GM23248 (cell line): ENCODE measurements around the gene NOXRED1. TPM values are rescaled to one million over a fixed set of nuclear protein-coding genes. Genes with fewer than 3 reads are reported as not detected.

ENCODE experiments used
- DNase-seq: peaks from one replicate; pipeline ENCODE4 v3.0.0-alpha.2; 2015
- H2AFZ ChIP-seq: fragments of 200-600 bp; sonication (generic); 2 replicates; pipeline ENCODE4 v1.6.1; 2016; ENCODE audit warnings: antibody characterized with exemption
- H3F3A ChIP-seq: fragments of 200-600 bp; sonication (generic); 2 replicates; pipeline ENCODE4 v1.6.1; 2016; ENCODE audit warnings: mild to moderate bottlenecking, antibody characterized with exemption, mixed run types; ENCODE audit not compliant: insufficient read depth
- H3K27ac ChIP-seq: fragments of 200-600 bp; sonication (generic); 2 replicates; pipeline ENCODE4 v1.5.1; 2016; ENCODE audit warnings: mild to moderate bottlenecking
- H3K27me3 ChIP-seq: fragments of 200-600 bp; sonication (generic); replicated peaks from 2 replicates; pipeline ENCODE4 v1.6.1; 2016; ENCODE audit warnings: mild to moderate bottlenecking; ENCODE audit not compliant: insufficient read depth
- H3K36me3 ChIP-seq: fragments of 200-600 bp; sonication (generic); 2 replicates; pipeline ENCODE4 v1.6.1; 2016; ENCODE audit warnings: low read depth, mild to moderate bottlenecking
- H3K4me1 ChIP-seq: fragments of 200-600 bp; sonication (generic); 2 replicates; pipeline ENCODE4 v1.6.1; 2016; ENCODE audit warnings: mild to moderate bottlenecking; ENCODE audit not compliant: insufficient read depth
- H3K4me2 ChIP-seq: fragments of 200-600 bp; sonication (generic); one replicate; pipeline ENCODE4 v1.6.1; 2016; ENCODE audit warnings: mild to moderate bottlenecking; ENCODE audit not compliant: unreplicated experiment
- H3K4me3 ChIP-seq: fragments of 200-600 bp; sonication (generic); 2 replicates; pipeline ENCODE4 v1.5.1; 2016; ENCODE audit warnings: mild to moderate bottlenecking
- H3K79me2 ChIP-seq: fragments of 200-600 bp; sonication (generic); 2 replicates; pipeline ENCODE4 v1.6.1; 2016; ENCODE audit warnings: mild to moderate bottlenecking; ENCODE audit not compliant: insufficient read depth
- H3K9ac ChIP-seq: fragments of 200-600 bp; sonication (generic); 2 replicates; pipeline ENCODE4 v1.6.1; 2016; ENCODE audit warnings: mild to moderate bottlenecking
- H3K9me2 ChIP-seq: fragments of 200-600 bp; sonication (generic); 2 replicates; pipeline ENCODE4 v1.6.1; 2016; ENCODE audit warnings: mixed run types, mild to moderate bottlenecking, moderate library complexity; ENCODE audit not compliant: insufficient read depth
- H3K9me3 ChIP-seq: fragments of 200-600 bp; sonication (generic); one replicate; pipeline ENCODE4 v1.6.1; 2017; ENCODE audit warnings: low read depth
- H4K20me1 ChIP-seq: fragments of 200-600 bp; sonication (generic); 2 replicates; pipeline ENCODE4 v1.6.0; 2016; ENCODE audit not compliant: insufficient read depth
- EZH2 ChIP-seq: fragments of 200-600 bp; sonication (generic); IDR thresholded peaks from 2 replicates; pipeline ENCODE4 v1.6.1; 2018; ENCODE audit warnings: antibody characterized with exemption, mild to moderate bottlenecking; ENCODE audit not compliant: insufficient read depth, poor library complexity, severe bottlenecking
- EZH2phosphoT487 ChIP-seq: fragments of 200-600 bp; sonication (generic); IDR thresholded peaks from 2 replicates; pipeline ENCODE4 v1.6.1; 2018; ENCODE audit warnings: antibody characterized with exemption, moderate library complexity, mild to moderate bottlenecking, low read depth; ENCODE audit not compliant: insufficient read depth
- WGBS, 2 experiments: methylation state at CpG; one replicate each; pipeline ENCODE4 v1.1.6; 2015 to 2017; ENCODE audit warnings: low lambda C conversion rate in 2 of 2, low coverage in 1 of 2; ENCODE audit errors: missing lambda C conversion rate in 2 of 2; 5-methylcytosine and 5-hydroxymethylcytosine counted together
- in situ Hi-C: fragments of 300-500 bp; cut with MboI; formaldehyde crosslinking; loops from 2 replicates; pipeline ENCODE4 v1.15.0; 2020
- polyA plus RNA-seq: library from polyadenylated mRNA; unstranded; fragments of >200 nt; fragmentation: Nextera tagmentation; extraction: Ambion mirVana; gene quantifications from 2 replicates; pipeline ENCODE4 v1.2.1, GENCODE V29; 2016
- total RNA-seq: library from RNA; depleted of rRNA; stranded (reverse); fragments of >200 nt; shearing (Covaris generic); gene quantifications from 2 replicates; pipeline ENCODE4 v1.2.3, GENCODE V29; 2014; rRNA removed

The NOXRED1 gene
- not detected in 2 replicates for total RNA-seq
- 0.10 and 0.31 TPM in 2 replicates for polyA plus RNA-seq

DNA sequence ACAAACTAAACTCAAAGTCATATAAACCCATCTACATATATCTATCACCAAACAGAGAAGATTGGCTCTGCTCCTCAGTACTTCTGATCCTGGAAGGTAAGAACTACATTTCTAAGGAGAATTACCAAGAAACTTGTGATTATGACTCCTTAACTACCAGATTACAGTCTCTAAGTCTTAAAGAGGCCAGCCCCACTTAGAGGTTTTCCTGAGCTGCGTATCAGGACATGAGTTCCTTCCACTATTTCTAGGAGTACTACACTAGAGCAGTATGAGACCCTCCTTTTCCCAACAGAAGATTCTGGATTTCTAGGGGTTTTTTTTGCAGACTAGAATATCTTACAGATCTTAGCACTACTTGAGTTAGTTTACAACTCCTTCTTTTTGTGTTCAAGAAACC, at the start of gene NOXRED1:
Gene NOXRED1, minus strand, starts transcription at position 101 of the 400 bp plus-strand sequence. CDS start 634 bp downstream, outside the sequence.
- Histone ChIP-seq H3K9me3 (no peaks in the 10 kb centered on the region), H3K9me2 (no peaks in the 10 kb centered on the region), H3K36me3 (peaks cover 18% of the 10 kb centered on the region; the same call in 1 of the 2 replicates), H2AFZ (no peak within 1 kb of the TSS), H3K79me2 (no peaks in the 10 kb centered on the region), H3K4me2 (no peak within 1 kb of the TSS), H3K9ac (no peak within 1 kb of the TSS), H4K20me1 (no peaks in the 10 kb centered on the region), H3K27ac (no peak within 1 kb of the TSS), H3F3A (no peaks in the 10 kb centered on the region), H3K4me3 (no peak within 1 kb of the TSS), H3K4me1 (no peaks in the 10 kb centered on the region), H3K27me3 (no peaks in the 10 kb centered on the region)
- no peak for TF ChIP-seq EZH2
- in situ Hi-C loops: no loop called here
- no peak for DNase-seq
- 97% methylated on average over 1 of the region's 1 CpG for whole genome bisulfite sequencing, 2 experiments

- Histone ChIP-seq H3K4me2 (no peak overlapping the region), H3K27me3 (peaks cover 8% of the 10 kb centered on the region; the same call in 1 of the 2 replicates), H3K9me3 (no peaks in the 10 kb centered on the region), H3K9ac (no peak overlapping the region), H4K20me1 (no peaks in the 10 kb centered on the region), H3K4me3 (no peak overlapping the region), H3F3A (0 out of 2 replicates have a peak, but pooled peaks cover 11% of the 10 kb centered on the region), H3K36me3 (peaks cover 25% of the 10 kb centered on the region; the same call in 1 of the 2 replicates), H3K4me1 (no peaks in the 10 kb centered on the region), H2AFZ (no peak overlapping the region), H3K27ac (no peak overlapping the region), H3K9me2 (no peaks in the 10 kb centered on the region), H3K79me2 (no peaks in the 10 kb centered on the region)
- TF ChIP-seq EZH2 (no peak), EZH2phosphoT487 (no peak)
- 46 to 58% methylated on average over 5 of the region's 5 CpGs for WGBS, 2 experiments
- no peak for DNase-seq
- in situ Hi-C loops: no loop called here
Observed at GRCh38 chr14:77470224-77470870, 47.0 kb upstream of the NOXRED1 start.

GRCh38 chr14:77469539-77469938, 46.2 kb upstream of the NOXRED1 start:
- in situ Hi-C loops: loop anchor here (10.0 kb wide), 1 partner anchor 235 kb away; the partner anchor contains the start of genes ALKBH1 and SLIRP
- DNase-seq: no peak
- H3K79me2 ChIP-seq: no peaks in the 10 kb centered on the region
- H4K20me1 ChIP-seq: no peaks in the 10 kb centered on the region
- peaks cover 33% of the 10 kb centered on the region; the same call in 1 of the 2 replicates for H3K36me3 ChIP-seq
- no peak overlapping the region for H2AFZ ChIP-seq
- no peaks in the 10 kb centered on the region for H3K9me2 ChIP-seq
- no peaks in the 10 kb centered on the region for H3K4me1 ChIP-seq
- 91 to 100% methylated on average over 1 of the region's 1 CpG for WGBS, 2 experiments
- no peak overlapping the region for H3K9ac ChIP-seq
- TF ChIP-seq EZH2phosphoT487 (no peak), EZH2 (no peak)
- H3K27ac ChIP-seq: no peak overlapping the region
- no peak overlapping the region for H3K4me2 ChIP-seq
- H3K4me3 ChIP-seq: no peak overlapping the region
- H3F3A ChIP-seq: 0 out of 2 replicates have a peak, but pooled peaks cover 11% of the 10 kb centered on the region
- no peaks in the 10 kb centered on the region for H3K9me3 ChIP-seq
- peaks cover 4% of the 10 kb centered on the region; the same call in 1 of the 2 replicates for H3K27me3 ChIP-seq

DNA sequence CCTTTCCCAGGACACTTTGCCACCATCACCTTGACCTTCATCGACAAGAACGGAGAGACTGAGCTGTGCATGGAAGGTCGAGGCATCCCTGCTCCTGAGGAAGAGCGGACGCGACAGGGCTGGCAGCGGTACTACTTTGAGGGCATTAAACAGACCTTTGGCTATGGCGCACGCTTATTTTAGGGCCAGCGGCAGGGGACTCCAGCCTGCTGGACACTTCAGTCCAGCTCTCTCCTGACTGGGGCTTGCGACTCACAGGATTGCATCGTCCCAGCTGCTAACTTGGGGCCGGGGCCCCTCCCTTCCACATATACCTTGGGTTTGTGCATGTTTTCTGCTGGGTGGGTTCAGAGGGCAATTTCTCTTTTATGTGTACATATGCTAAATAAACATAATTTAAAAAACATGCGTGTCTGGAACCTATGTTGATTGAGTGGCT, 45.8 kb upstream of the NOXRED1 start:
- no peak overlapping the region for H3K9ac ChIP-seq
- no peaks in the 10 kb centered on the region for H3K9me2 ChIP-seq
- H3K27ac ChIP-seq: no peak overlapping the region
- TF ChIP-seq EZH2 (no peak), EZH2phosphoT487 (no peak)
- peaks cover 37% of the 10 kb centered on the region; the same call in 1 of the 2 replicates for H3K36me3 ChIP-seq
- H3F3A ChIP-seq: 0 out of 2 replicates have a peak, but pooled peaks cover 11% of the 10 kb centered on the region
- H3K4me2 ChIP-seq: no peak overlapping the region
- H3K4me1 ChIP-seq: no peaks in the 10 kb centered on the region
- in situ Hi-C loops: loop anchor here (10.0 kb wide), 1 partner anchor 236 kb away; the partner anchor contains the start of genes ALKBH1 and SLIRP
- no peak overlapping the region for H2AFZ ChIP-seq
- WGBS, 2 experiments: 85 to 86% methylated on average over 14 of the region's 14 CpGs
- no peaks in the 10 kb centered on the region for H3K9me3 ChIP-seq
- DNase-seq: no peak
- no peaks in the 10 kb centered on the region for H3K79me2 ChIP-seq
- H3K4me3 ChIP-seq: no peak overlapping the region
- peaks cover under 1% of the 10 kb centered on the region; the same call in 1 of the 2 replicates for H3K27me3 ChIP-seq
- no peaks in the 10 kb centered on the region for H4K20me1 ChIP-seq
